T-helper 22 cell (primary cell): Measurements from ENCODE around the gene BHLHE23.

Experiments used
- DNase-seq: peaks from one replicate; pipeline ENCODE4 v3.0.0-alpha.2; 2020; ENCODE audit warnings: low read depth

BHLHE23 gene

GRCh38 chr20:62971950-62972844 is 34.6 kb downstream of the BHLHE23 start:
- peak; percentile 62 for DNase-seq

- no peak for DNase-seq
Observed at GRCh38 chr20:62971211-62971949, 35.4 kb downstream of the BHLHE23 start.

- no peak for DNase-seq
Observed at GRCh38 chr20:62970307-62971210, 36.2 kb downstream of the BHLHE23 start.

GRCh38 chr20:62969939-62970306 is 36.8 kb downstream of the BHLHE23 start:
- DNase-seq, result no peak

GRCh38 chr20:62969179-62969760 is 37.5 kb downstream of the BHLHE23 start:
- DNase-seq, result no peak

GRCh38 chr20:62968378-62969178 is 38.2 kb downstream of the BHLHE23 start:
- no peak for DNase-seq

GRCh38 chr20:62967628-62968351 is 39.0 kb downstream of the BHLHE23 start:
- no peak for DNase-seq

- DNase-seq, result no peak
Observed at GRCh38 chr20:62967149-62967501, 39.6 kb downstream of the BHLHE23 start.

GRCh38 chr20:62966212-62967148 is 40.3 kb downstream of the BHLHE23 start:
- no peak for DNase-seq

GRCh38 chr20:62965363-62965771 is 41.4 kb downstream of the BHLHE23 start:
- DNase-seq, result no peak

- no peak for DNase-seq
Observed at GRCh38 chr20:62964700-62965099, 42.1 kb downstream of the BHLHE23 start.

GRCh38 chr20:62963614-62964397 is 43.0 kb downstream of the BHLHE23 start:
- DNase-seq, result no peak

- DNase-seq, result no peak
Observed at GRCh38 chr20:62962891-62963613, 43.7 kb downstream of the BHLHE23 start.

- no peak for DNase-seq
Observed at GRCh38 chr20:62962221-62962879, 44.4 kb downstream of the BHLHE23 start.

GRCh38 chr20:62961799-62962198 is 45.0 kb downstream of the BHLHE23 start:
- DNase-seq, result no peak

- DNase-seq, result no peak
Observed at GRCh38 chr20:62961310-62961783, 45.4 kb downstream of the BHLHE23 start.
